ENCODE measurements around the gene ZNF157.
"Not testable (repeated sequence)": the region's sequence is repeated elsewhere in the genome, so short reads cannot be mapped to it uniquely, and the experiment has no call there.

Gene ZNF157

DNA sequence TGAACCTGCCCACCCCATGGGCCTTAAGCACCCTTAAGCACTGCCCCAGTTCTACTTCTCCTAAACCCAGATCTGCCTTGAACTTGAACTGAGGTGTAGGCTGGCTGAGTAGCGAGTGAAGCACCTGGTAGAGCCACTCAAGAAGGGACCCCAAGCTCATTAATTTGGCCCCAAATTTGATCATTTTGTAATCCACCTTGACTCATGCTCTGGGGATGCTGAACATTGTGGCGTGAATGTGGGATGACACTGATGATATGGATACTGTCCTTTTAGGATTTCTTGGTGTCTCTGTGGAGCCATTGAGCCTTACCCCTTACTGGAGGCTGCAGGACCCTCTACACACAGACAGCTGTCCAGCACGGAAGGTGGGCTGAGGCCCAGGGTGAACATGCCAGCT, at the start of gene ZNF157:
TSS of gene ZNF157 (plus strand) at position 301 of the 400 bp plus-strand sequence. CDS start at position 392, 91 bp downstream.
- DNase-seq = no peak

DNA sequence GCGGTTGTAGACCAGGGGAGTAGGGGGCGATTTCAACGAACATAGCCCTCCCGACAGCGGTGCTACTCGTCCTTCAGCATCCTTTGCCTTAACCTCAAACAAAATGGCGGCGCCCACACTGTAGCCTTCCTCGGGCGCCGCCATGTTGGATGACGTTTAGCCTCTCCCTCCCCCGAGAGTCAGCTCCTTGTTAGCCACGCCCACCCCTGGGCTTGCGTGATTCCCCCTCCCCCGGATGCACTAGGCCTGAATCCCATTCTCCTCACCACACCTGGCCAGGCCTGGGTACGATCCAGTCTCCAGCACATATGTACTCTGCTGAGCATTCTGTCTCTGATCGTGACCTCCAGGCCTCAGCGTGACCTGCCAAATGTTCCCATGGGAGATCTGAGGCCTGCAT, 49.0 kb upstream of the ZNF157 start:
- DNase-seq = no peak

DNA sequence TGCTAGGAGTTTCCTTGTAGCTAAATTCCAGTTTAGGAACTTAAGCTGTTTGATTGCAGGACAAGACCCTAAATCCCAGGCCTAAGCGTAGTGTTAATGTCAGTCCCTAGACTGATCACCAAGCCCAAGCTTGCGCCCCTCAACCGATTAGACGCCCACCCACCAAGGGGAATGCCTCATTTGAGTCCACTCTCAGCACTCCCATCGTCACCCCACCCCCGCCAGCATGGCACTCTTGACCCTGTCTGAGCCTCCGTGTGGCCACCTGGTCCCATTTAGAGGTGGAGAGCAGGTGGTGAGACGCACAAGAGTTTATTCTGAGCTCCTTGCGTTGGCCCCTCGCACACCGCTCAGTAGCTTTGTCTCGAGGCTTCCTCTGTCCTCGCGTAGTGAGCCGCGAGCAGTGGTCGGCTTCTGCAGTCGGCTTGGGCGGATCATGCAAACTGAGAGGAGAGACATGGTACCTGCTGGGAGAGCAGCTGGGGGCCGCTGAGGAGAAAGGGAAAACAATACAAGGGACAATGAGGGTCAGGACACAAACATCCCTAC, 48.5 kb upstream of the ZNF157 start:
- no peak for DNase-seq

DNA sequence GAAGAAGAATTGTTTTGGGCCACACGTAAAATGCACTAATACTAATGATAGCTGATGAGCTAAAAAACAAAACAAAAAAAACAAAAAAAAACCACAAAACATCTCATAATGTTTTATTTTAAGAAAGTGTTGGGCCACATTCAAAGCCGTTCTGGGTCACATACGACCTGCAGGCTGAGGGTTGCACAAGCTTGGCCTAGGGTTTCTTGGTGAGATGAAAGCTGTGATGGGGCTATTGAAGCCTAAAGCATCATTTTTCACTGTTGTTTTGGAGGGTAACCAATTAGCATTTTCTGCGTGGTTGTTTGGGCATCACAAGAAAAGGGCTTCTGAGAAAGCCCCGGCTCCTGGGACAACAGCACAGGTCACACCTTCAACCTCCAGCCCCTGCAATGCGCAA, 42.5 kb upstream of the ZNF157 start:
- no peak for DNase-seq

- DNase-seq = not testable (repeated sequence)
Measured at GRCh38 chrX:47332729-47333128, 37.6 kb upstream of the ZNF157 start.

GRCh38 chrX:47351706-47352105, 18.7 kb upstream of the ZNF157 start:
- no peak for DNase-seq

DNA sequence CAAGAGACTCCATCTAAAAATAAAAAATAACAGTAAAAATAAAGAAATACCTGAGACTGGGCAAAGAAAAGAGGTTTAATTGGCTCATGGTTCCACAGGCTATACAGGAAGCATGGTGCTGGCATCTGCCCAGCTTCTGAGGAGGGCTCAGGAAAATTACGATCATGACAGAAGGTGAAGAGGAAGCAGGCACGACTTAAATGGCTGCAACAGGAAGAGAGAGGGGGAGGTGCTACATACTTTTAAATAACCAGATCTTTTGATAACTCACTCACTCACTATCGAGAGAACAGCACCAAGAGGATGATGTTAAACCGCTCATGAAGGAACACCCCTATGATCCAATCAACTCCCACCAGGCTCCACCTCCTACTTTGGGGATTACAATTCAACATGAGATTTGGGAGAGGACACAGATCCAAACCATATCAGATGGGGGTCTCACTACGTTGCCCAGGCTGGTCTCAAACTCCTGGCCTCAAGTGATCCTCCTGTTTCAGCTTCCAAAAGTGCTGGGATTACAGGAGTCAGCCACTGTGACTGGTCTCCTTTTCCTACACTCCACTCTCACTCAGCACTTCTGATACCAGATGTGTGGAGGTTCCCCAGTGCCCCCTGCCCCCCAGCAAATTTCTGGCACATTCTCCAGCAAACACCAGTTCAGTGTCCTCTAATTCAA, 11.9 kb upstream of the ZNF157 start:
- DNase-seq = peak; percentile 17 to 23

DNA sequence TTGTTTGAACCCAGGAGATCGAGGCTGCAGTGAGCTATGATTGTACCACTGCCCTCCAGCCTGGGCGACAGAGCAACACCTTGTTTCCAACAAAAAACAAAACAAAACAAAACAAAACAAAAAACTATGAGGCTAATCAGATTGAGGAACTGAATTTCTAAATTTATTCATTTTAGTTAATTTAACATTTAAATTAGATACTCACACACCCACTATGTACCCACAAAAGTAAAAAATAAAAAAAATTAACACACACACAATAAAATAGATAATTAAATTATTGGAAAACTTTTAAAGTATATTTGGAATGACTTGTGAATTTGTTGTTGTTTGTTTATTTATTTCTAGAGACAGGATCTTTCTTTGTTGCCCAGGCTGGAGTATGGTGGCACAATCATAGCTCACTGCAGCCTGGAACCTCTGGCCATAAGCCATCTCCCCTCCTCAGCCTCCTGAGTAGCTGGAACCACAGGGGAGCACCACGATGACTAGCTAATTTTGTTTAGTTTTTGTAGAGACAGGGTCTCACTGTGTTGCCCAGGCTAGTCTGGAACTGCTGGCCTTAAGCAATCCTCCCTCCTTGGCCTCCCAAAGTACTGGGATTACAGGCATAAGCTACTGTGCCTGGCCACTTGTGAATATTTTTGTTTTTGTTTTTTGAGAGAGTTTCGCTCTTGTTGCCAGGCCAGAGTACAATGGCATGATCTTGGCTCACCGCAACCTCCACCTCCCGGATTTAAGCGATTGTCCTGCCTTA, 9.8 kb upstream of the ZNF157 start:
- no peak for DNase-seq

DNA sequence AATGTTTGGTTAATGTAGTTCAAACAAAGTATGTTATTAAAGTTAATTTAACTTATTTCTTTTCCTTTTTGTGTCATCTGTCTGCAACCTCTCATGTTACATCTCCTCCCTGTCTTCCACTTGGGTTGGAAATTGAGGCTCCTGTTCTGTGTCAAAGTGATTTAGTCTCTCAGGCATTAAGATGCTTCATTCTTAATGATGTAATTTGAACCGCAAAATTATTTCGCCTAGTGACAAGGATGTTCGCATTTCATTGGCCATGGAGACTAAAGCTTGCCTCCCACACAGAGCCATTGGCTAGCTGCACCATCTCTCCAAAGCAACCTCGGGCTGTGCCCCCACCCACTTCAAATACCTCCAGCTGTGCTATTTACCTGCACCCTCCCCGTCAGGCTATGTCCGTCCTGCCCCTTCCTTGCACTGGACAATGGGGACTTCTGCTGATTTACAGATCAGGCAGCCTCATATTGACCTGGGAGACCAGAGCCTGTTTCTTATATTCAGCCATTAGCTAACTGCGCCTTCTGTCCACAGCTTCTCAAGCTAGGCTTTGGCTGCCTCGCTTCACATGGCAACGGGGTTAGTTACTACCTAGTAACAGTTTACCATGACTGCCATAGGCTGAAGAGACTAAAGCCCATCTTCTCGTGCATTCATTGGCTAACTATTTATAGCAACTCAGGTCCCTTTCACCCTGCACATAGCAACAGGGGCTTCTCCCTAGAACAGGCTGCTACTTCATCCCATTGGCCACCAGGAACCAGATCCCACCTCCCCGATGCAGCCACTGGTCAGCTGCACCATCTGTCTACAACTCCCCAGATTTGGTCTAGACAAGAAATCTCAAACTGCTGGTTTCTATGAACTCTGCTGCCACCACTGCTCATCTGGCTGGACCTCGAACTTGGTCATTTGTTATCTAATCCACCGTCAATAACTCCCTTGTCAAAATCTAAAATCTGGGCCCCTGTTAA, 8.6 kb upstream of the ZNF157 start:
- DNase-seq = peak in 1 of 2 experiments; percentile 1

GRCh38 chrX:47366041-47366722, 4.2 kb upstream of the ZNF157 start:
- peak; percentile 63 to 64 for DNase-seq

- no peak for DNase-seq
Measured at GRCh38 chrX:47373198-47373597, 2.8 kb downstream of the ZNF157 start.

DNA sequence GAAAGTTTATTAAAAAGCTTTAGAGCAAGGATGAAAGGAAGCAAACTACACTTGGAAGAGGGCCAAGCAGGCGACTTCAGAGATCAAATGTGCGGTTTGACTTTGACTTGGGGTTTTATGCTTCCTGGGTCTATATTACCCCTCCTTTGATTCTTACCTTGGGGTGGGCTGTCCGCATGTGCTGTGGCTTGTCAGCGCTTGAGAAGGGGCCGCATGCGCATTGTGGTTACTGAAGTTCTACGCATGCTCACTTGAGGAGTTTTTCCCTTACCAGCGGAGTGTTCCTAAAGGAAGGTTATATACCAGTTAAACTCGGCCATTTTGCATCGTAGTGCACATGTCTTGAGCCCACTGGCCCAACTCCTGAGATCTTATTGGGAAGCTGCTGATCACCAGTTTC, 9.9 kb downstream of the ZNF157 start:
- DNase-seq = peak; percentile 48 to 54

- DNase-seq = not testable (repeated sequence)
Measured at GRCh38 chrX:47380837-47381236, 10.5 kb downstream of the ZNF157 start.

- peak; percentile 63 to 65 for DNase-seq
Measured at GRCh38 chrX:47384502-47384901, 14.1 kb downstream of the ZNF157 start.

- DNase-seq = no peak
Measured at GRCh38 chrX:47390780-47391179, 20.4 kb downstream of the ZNF157 start.

GRCh38 chrX:47413179-47413594, 42.8 kb downstream of the ZNF157 start:
- DNase-seq = no peak

GRCh38 chrX:47420265-47420664, 49.9 kb downstream of the ZNF157 start:
- DNase-seq = no peak

DNA sequence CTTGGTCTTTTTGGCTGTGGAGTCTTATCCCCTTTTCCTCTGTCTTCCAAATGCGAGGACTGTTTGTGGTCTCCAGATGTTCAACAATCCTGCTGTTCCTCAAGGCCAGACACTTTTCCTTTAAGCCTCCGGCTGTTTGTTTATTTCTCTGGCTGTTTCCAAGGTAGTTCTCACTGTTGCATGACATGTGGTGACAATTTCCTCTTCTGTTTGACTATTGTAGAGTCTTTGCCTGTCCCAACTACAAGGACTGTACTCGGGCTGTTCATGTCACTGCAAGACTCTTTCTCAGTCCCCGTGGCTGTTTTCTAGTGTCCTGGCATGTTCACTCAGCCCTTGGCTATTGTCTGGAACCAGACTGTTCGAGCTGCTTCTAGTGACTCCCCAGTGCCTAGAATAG, 50.6 kb downstream of the ZNF157 start:
- no peak for DNase-seq

- no peak for DNase-seq
Measured at GRCh38 chrX:47422444-47422843, 52.1 kb downstream of the ZNF157 start.

DNA sequence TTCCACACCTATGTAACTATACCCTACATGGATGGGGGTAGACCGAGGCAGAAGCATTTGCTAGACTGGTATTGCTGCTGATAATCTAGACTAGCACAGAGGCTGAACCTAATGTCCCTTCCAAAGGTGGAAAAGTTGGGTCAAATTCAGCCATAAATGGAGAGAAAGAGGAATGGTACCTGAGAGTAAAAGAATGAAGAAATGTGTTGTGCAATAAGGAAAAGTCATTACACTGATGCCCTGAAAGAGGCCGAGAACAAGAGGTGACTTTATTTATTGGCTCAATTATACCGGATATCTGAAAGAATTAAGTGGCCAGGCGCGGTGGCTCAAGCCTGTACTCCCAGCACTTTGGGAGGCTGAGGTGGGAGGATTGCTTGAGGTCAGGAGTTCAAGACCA, 60.5 kb downstream of the ZNF157 start:
- DNase-seq = no peak

DNA sequence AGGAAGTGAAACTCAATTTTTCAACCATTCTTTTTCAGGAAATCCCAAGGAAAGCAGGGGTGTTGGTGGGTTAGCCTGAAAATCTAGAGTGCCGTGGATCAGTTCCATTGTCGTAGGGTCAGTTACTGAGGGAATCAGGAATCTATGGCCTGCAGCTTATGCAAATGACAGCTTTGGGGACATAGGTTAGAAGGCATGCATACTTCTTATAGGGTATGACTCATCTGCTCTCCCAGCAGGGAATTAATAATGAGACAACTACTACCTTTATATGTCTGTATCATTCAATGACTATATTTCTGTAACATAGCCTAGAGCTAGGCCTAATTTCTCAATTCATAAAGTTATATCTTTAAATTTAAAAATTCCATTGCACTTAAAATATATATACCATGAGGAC, 76.1 kb downstream of the ZNF157 start:
- no peak for DNase-seq

DNA sequence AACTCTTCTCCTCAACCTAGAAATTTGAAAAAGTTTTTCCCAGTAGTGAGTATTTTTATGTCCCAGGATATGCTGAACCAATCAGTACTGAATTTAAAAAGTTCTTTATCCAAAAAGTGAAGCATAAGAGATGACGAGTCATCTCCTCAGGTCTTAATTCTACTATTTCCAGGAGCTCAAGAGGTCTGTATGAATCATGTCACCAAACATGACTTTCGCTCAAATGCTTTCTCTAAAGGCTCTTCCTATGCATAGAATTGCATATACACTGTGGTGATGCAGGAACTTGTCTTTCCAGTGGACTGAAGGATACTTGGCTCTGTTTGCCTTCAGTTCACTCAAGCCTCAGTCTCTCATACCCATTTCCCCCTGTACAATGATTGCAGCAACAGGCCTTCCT, 76.6 kb downstream of the ZNF157 start:
- no peak for DNase-seq
